Activated naive CD4-positive, alpha-beta T cell treated with anti-CD3 and anti-CD28 coated beads, Interleukin-2, amount 50 U/mL, for 24 hours (primary cell): ENCODE data around the gene TSFM.

Experiments used
- H3K27ac Mint-ChIP-seq: one replicate; pipeline ENCODE4 v1.8.0; 2021; ENCODE audit warnings: mild to moderate bottlenecking, mixed read lengths
- H3K27me3 Mint-ChIP-seq: one replicate; pipeline ENCODE4 v1.8.0; 2021; ENCODE audit warnings: mixed read lengths
- H3K36me3 Mint-ChIP-seq: one replicate; pipeline ENCODE4 v1.8.0; 2021; ENCODE audit warnings: mixed read lengths
- H3K4me1 Mint-ChIP-seq: one replicate; pipeline ENCODE4 v1.8.0; 2021; ENCODE audit warnings: mixed read lengths
- H3K4me3 Mint-ChIP-seq: one replicate; pipeline ENCODE4 v1.8.0; 2021; ENCODE audit warnings: mild to moderate bottlenecking, mixed read lengths
- H3K9me3 Mint-ChIP-seq: one replicate; pipeline ENCODE4 v1.8.0; 2021; ENCODE audit warnings: mixed read lengths

Gene TSFM

DNA sequence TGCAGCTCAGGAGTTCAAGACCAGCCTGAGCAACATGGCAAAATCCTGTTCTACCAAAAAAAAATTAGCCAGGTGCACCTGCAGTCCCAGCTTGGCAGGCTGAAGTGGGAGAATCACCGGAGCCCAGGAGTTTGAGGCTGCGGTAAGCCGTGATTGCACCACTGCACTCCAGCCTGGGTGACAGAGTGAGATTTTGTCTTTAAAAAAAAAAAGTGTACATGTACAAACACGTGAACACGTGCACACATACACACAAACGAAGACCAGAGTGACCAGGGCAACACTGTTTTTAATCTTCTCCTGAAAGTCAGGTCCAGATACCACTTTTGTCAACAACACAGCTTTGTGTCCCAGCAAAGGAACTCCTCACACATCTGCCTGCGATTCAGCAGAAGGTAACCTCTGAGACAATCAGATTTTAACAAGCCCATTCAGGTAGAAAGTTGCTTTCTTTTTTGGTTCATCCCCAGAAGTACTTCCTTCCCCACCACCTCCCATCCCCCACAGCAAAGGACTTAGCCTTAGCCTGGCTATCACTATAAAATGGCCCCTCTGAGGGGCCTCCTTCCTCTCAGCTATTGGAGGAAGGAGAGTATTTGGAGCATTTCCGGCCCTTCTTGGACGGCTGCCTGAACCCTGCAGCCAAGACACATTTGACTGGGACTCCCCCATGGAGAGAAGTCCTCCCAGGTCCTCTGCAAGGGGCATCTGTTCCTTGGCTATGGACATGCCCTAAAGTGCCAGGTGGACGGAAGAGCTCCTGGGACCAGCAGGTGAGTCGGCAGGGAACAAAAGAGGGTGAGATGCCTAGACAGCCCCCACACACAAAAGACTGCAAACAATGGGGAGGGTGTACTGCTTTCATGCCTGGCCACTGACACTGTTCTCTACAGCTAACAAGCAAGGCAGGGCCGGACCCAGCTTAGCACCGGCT, 54.1 kb downstream of the TSFM start:
- H3K27ac Mint-ChIP-seq, result peak overlapping the region; percentile 89
- peaks cover 92% of the 10 kb centered on the region for H3K4me1 Mint-ChIP-seq
- H3K36me3 Mint-ChIP-seq, result no peaks in the 10 kb centered on the region
- H3K4me3 Mint-ChIP-seq, result peak overlapping the region; percentile 72
- no peaks in the 10 kb centered on the region for H3K27me3 Mint-ChIP-seq
- no peaks in the 10 kb centered on the region for H3K9me3 Mint-ChIP-seq

DNA sequence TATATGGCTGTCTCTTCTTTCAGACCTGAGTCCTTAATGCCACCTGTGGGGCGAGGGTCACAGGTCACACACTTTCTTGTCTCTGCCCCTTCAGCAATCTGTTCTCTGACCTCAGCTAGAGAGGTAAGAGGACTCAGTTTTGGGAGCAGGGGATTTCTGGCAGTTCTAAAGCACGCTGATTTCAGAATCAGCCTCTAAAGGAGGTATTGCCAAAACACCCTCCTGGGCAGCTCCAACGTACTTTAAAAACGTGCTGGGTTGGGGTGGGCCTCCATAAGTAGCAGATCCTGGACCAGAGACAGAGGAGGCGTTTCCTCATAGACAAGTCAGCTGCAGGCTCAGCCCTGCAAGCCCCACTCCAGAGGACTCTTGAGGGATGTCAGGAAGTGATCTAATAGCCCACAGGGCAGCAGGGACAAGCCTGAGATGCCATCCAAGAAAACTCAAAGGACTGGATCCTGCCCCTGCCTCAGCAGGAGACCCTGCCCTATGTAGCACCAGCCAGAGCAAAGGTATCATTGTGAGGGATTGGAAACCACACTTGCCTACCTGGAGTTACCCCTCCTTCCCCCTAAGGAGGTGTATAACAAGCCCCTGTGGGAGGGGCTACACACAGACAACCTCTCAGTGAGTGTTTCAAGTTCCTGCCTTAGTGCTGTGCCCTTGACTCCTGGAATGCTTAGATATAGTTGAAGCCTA, 55.4 kb downstream of the TSFM start:
- peak overlapping the region; percentile 91 for H3K27ac Mint-ChIP-seq
- no peaks in the 10 kb centered on the region for H3K27me3 Mint-ChIP-seq
- no peaks in the 10 kb centered on the region for H3K36me3 Mint-ChIP-seq
- peaks cover 96% of the 10 kb centered on the region for H3K4me1 Mint-ChIP-seq
- H3K4me3 Mint-ChIP-seq, result peak overlapping the region; percentile 73
- H3K9me3 Mint-ChIP-seq, result no peaks in the 10 kb centered on the region

DNA sequence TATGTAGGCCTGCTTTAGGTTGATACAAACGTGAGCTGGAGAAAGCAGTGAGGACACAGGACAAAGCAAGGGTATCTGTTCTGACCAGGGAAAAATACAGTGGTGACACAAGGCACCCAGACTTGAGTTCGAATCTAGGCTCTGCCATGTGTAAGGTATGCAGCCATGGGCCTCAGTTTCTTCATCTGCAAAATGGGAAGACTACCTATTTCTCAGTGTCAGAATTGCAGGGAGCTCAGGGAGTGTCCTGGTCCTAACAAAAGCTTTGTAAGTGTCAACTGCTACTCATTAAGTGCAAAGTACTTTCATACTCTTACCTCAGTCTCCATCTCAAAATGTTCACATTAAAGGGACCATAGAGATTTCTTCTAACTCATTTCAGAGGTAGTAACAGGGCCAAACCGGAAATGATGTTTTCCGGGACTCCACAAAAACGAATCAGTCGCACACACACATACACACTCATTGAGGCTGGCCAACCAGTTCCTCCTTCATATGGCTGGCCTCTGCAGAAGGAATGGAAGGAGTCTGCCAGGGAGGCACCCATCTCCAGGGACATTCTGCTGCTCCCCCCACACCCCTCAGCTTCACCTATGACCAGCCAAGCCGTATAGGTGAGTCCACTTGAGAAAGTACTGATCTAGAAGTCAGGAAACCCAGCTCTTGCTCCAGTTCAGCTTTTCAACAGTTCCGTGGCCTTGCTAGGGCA, 56.2 kb downstream of the TSFM start:
- H3K36me3 Mint-ChIP-seq, result no peaks in the 10 kb centered on the region
- H3K4me3 Mint-ChIP-seq, result peak overlapping the region; percentile 16
- no peaks in the 10 kb centered on the region for H3K27me3 Mint-ChIP-seq
- H3K27ac Mint-ChIP-seq, result peak overlapping the region; percentile 91
- H3K9me3 Mint-ChIP-seq, result no peaks in the 10 kb centered on the region
- H3K4me1 Mint-ChIP-seq, result peaks cover 96% of the 10 kb centered on the region

DNA sequence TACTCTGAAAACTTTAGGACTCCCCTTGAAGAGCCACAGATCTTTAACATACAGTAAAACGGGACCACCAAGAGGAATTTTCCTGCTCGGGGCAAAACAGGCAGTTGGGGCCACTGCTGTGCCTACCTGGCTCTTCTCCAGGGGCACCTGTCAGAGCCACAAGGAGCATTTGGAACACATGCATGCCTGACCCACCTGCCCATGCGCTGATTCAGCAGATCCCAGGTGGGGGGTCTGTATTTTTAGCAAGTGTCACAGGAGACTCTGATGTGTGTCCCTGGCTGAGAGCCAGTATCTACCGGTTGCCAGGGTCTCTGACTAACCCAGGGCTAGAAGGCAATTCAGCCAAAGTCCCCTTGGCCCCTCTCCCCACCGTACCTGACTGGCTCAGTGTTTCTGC, 57.4 kb downstream of the TSFM start:
- no peaks in the 10 kb centered on the region for H3K36me3 Mint-ChIP-seq
- peak overlapping the region; percentile 57 for H3K4me3 Mint-ChIP-seq
- peak overlapping the region; percentile 91 for H3K27ac Mint-ChIP-seq
- H3K9me3 Mint-ChIP-seq, result no peaks in the 10 kb centered on the region
- H3K27me3 Mint-ChIP-seq, result no peaks in the 10 kb centered on the region
- peaks cover 93% of the 10 kb centered on the region for H3K4me1 Mint-ChIP-seq

DNA sequence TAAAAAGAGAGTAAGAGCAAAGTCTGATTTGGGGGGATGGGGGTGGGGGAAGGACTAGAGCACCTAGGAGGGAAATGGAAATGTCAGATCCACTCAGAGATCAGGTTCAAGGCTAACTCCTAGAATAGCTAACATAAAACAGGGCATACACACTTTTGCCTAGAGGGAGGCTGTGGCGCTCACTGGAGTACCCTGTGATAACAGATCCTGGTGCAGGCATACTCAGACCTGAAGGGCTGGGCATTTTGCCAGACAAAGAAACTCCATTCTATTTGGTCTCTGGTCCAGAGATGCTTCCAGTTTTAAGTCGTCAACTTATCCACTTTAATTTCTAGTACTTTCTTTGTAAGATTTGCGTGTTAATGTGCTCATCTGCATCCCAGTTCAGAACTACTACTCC, 58.1 kb downstream of the TSFM start:
- Mint-ChIP-seq H3K4me1 (peaks cover 87% of the 10 kb centered on the region), H3K9me3 (no peaks in the 10 kb centered on the region), H3K27me3 (no peaks in the 10 kb centered on the region), H3K4me3 (peak overlapping the region; percentile 34), H3K36me3 (no peaks in the 10 kb centered on the region), H3K27ac (peak overlapping the region; percentile 91)

DNA sequence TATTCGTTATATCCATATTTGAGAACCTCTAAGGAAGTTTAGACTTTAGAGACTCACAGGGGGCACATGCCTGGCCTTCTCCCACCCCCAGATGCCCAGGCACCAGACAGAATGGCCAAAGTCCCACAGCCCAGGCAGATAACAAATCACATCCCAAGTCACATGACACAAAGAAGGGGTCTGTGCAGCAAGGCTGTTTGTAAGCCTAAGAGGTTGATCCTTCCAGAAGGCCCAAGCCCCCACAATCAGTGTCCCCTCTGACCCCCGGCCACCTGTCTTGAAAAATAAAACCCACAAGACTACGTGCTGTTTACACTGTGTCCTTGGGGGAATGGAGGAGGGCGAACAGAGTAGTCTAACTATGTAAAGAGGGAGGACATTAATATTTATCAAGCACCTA, 58.9 kb downstream of the TSFM start:
- H3K36me3 Mint-ChIP-seq, result no peaks in the 10 kb centered on the region
- peak overlapping the region; percentile 34 for H3K4me3 Mint-ChIP-seq
- peaks cover 80% of the 10 kb centered on the region for H3K4me1 Mint-ChIP-seq
- H3K27me3 Mint-ChIP-seq, result no peaks in the 10 kb centered on the region
- no peaks in the 10 kb centered on the region for H3K9me3 Mint-ChIP-seq
- H3K27ac Mint-ChIP-seq, result peak overlapping the region; percentile 91

DNA sequence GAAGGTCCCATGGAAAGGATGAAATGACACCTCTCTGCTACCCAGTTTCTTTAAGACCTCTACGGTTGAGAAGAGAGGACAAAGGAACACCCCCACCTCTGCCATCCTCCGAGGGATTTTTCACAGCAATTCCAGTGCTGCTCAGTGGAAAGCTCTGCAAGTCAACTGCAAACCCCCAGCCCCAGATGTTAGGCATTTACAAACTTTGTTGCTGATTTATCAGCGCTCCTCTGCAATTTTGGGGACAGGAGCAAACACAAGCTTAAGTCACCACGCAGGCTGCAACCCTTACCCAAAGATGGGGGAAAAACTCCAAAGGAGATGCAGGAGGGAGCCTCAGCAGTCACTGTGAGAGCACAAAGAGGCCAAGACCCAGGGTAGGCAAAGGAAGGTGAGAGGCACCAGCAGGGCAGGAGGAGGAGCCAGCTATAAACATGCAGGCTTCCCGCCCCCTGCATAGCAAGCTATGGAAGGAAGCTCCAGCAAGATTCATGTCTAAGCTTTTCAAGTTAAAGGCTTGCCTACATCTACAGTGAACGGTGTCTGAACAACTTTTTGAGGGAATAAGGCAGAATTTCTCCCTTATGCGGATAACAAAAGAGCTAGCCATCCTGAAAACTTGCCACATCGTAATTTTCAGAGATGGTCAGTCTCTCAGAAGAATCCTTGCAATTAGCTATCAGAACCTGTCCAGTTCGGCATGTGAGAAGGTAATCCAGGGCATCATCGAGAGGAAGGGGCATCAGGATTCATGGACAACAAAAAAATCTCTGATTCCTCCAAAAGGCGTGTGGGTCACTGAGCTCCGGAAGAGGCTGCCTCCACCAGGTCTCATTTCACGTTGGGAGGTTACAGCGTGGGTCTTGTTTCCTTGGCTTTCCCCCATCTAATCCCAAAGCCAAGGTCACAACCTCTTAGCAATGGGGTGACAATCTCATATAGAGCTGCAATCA, 60.0 kb downstream of the TSFM start:
- Mint-ChIP-seq H3K9me3 (no peaks in the 10 kb centered on the region), H3K4me3 (peak overlapping the region; percentile 92), H3K36me3 (no peaks in the 10 kb centered on the region), H3K4me1 (peaks cover 73% of the 10 kb centered on the region), H3K27me3 (no peaks in the 10 kb centered on the region), H3K27ac (peak overlapping the region; percentile 91)

DNA sequence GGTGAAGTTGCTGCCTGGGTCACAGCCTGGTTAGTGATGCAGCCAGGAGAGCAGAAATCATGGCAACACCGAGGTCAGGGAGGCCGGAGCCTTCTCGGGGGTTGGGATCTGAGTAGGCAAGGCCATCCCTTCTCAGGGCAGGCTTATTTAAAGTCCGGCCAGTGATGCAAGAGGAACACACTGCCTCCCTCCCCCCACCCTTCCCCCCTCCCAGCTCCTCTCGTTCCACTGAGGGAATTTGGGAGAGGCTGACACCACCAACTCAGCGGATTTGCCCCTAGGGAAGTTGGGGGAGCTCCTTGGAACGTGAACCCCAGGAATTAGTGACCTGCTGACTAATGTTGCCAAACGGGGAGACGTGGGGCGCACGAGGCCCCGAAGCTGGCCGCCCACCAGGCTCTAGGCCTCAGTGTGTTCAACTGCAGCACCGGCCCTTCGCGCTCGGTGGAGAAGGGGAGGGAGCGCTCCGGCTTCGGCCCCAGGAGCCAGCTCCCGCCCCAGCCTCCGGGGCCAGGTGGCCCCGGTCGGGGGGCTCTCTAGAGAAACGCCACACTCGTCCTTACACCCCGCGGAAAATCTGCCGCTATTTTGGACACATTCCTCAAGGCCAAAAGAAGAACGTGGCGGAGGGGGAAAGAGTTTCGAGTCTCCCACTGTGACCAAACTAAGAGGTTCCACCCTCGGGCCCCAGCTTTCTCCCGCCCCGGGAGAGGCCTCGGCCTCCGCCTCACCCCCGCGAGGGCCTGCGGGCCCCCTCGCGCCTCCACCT, 62.3 kb downstream of the TSFM start:
- H3K4me3 Mint-ChIP-seq, result peak overlapping the region; percentile 92
- no peaks in the 10 kb centered on the region for H3K36me3 Mint-ChIP-seq
- no peaks in the 10 kb centered on the region for H3K27me3 Mint-ChIP-seq
- peaks cover 60% of the 10 kb centered on the region for H3K4me1 Mint-ChIP-seq
- H3K27ac Mint-ChIP-seq, result peak overlapping the region; percentile 96
- H3K9me3 Mint-ChIP-seq, result no peaks in the 10 kb centered on the region

DNA sequence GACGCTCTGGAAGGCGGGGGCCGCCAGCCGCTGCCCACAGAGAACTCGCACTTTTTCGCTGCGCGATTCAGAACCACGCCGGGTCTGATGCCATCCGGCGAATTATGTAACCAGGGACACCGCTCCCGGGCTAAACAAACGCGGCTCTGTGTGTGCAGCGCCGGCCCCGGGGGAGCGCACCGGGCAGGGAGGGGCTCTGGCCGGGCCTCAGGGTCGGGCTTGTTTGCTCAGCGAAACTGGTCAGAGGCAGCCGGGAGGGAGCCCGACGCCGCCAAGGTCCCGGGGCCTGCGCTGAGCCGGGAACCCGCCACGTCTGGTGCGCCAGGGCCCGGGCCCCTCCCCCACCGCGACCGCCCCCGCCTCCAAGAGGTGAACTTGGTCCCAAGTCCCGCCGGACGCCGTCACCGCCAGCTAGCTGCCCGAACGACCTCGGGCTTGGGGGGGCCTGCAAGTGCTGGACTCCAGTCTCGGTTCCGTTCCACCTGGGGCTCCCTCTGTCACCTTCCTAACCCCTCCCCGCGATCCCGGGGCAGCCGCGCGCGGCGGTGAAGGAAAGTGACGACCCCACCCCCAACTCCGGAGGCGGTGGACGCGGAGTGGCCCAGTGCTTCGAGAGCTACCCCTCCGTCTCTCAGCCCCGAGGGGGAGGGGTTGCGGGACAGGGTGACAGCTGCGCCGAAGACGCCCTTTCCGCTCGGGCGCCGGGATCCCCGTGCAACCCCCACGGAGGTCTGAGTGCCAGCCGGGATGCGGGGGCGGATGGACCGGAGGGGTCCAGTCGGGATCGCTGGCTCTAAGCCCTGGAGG, 63.1 kb downstream of the TSFM start:
- peak overlapping the region; percentile 92 for H3K27ac Mint-ChIP-seq
- no peaks in the 10 kb centered on the region for H3K27me3 Mint-ChIP-seq
- peak overlapping the region; percentile 92 for H3K4me3 Mint-ChIP-seq
- H3K4me1 Mint-ChIP-seq, result peaks cover 52% of the 10 kb centered on the region
- no peaks in the 10 kb centered on the region for H3K9me3 Mint-ChIP-seq
- H3K36me3 Mint-ChIP-seq, result no peaks in the 10 kb centered on the region

DNA sequence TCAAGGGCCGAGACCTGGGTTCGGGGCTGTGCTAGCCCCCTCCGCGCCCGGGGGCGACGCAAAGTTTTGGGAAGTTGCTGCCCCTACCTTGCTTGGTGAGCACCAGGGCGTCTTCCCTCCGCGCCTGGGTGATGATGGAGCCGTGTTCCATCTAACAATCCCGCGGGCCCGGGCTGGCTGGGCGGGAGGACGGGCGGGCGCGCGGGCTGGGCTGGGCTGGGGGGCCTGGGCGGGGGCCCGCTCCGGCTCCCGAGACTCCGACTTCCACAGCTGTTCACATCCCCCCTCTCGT, 63.6 kb downstream of the TSFM start:
- Mint-ChIP-seq H3K4me1 (peaks cover 51% of the 10 kb centered on the region), H3K4me3 (peak overlapping the region; percentile 78), H3K9me3 (no peaks in the 10 kb centered on the region), H3K27me3 (no peaks in the 10 kb centered on the region), H3K27ac (peak overlapping the region; percentile 87), H3K36me3 (no peaks in the 10 kb centered on the region)

DNA sequence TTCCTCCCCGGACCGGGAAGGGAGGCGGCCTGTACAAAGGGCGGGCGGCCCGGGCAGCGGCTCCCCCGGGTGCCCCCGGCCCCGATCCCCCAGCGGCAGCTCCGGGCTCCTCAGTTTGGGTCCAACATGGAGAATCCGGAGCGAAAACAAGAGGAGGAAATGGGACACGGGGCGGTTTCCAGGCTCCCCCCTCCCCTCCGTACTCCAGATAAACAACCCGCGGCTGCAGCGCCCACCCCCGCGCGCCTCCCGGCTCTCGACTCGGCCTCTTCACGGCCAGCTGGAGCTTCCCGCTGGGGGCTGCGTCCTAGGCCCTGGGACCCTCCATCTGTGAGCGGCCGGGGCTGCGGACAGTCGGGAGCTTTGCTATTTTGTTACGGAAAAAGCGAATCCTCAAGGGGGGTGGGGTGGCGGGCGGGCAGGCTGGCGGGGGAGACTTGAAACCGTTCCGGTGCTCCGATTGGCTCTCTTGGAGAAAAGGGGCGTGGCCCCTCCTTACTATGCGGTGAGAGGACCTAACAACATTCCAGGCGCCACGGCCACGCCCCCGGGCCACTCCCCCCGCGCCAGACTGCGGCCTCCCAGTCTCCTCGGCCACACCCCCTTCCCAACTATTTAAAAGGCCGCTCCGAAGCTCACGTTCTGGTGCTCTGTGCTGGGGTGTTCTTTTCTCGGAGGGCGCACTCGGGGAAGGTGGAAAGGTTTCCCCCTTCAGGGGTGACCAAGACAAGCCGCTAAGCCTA, 64.2 kb downstream of the TSFM start, which contains the start of gene CTDSP2:
Gene CTDSP2 (minus strand): TSS at position 153 of the 743 bp plus-strand sequence. CDS start 294 bp downstream, outside the sequence.
- no peaks in the 10 kb centered on the region for H3K36me3 Mint-ChIP-seq
- H3K9me3 Mint-ChIP-seq, result no peaks in the 10 kb centered on the region
- H3K27ac Mint-ChIP-seq, result peak within 1 kb of the TSS; percentile 87
- peaks cover 4% of the 10 kb centered on the region for H3K27me3 Mint-ChIP-seq
- H3K4me1 Mint-ChIP-seq, result peaks cover 51% of the 10 kb centered on the region
- peak within 1 kb of the TSS; percentile 78 for H3K4me3 Mint-ChIP-seq
